GM19025 (cell line): ENCODE measurements around the gene KCNJ16.

Source experiments
- ATAC-seq: cut with Tn5 transposase; IDR thresholded peaks from one replicate; pipeline ENCODE4 v1.9.1; 2021; ENCODE audit warnings: mild to moderate bottlenecking, low read depth, moderate library complexity; ENCODE audit not compliant: unreplicated experiment

KCNJ16 gene

DNA sequence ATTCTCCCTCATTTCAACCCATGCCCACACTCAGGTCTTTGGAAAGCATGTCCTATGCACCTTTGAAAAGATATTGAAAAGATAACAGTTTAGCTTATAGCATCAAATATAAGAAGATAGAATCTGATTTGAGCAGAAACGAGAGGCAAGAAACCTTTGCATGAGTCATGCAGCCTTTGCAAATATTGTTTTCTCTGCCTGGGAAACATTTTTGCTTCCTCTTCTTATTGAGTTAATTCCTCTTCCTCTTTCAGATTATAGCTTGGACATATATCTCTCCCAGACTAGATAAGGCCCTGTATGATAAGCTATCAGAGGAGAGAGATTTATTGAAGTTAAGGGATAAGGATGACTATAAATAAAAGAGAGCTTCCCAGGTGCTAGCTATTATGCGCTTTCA lies 48.2 kb downstream of the KCNJ16 start:
- no peak for ATAC-seq

DNA sequence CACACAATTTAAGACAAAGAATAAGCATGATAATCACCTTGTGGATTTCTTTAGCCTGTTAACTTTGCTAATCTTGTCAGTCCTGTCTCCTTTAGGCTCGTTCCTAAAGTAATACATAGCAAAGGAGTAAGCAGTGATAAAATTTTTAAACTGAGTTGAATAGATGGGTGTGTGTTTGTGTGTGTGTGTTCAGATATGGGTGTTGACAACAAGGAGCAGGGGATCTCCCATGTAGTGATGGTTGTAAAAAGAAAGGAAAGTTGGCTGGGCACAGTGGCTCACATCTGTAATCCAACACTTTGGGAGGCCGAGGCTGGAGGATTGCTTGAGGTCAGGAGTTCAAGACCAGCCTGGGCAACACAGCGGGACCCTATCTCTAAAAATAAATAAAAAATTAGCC lies 49.7 kb downstream of the KCNJ16 start:
- no peak for ATAC-seq

- no peak for ATAC-seq
These were observed 52.3 kb downstream of the KCNJ16 start for GRCh38 chr17:70127221-70127873.

GRCh38 chr17:70128727-70129238 lies 53.8 kb downstream of the KCNJ16 start:
- no peak for ATAC-seq

DNA sequence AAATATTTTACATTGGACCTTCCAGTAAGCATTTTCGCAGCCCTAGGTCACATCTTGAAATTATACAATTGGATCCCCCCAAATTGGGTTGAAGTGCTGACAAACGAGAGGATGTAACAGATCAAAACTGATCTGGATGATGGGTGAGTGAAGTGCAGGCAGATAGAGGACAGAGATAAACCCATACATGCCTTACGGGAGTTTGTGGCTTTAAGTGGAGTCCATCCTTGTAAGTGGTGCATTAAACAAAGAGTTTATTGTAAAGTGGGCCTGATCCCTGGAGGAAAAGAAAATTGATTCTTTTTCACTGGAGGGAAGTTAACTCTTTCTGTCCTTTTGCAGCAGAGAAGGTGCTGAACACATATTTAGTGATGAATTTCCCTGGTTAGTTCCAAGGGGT lies 55.3 kb downstream of the KCNJ16 start:
- no peak for ATAC-seq

- no peak for ATAC-seq
These were observed 57.5 kb downstream of the KCNJ16 start for GRCh38 chr17:70132505-70132904.

DNA sequence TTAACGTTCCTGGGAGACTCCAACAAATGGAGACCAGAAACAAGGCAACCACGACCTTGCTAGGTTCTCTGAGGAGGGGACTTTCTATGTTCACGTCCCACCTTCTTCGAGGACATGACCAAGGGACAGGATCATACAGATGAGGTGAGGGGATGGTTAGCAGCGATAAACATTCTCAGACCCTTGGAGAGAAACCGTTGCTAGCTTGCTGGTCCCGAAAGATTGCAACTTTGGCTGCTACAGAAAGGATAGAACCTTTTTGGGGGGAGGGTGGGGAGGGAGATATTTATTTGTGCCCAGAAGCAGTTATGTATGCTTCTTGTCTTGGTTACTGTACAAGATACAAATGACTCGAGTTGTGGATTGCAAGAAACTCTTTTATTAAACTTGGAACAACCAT lies 59.0 kb downstream of the KCNJ16 start:
- ATAC-seq, result no peak

DNA sequence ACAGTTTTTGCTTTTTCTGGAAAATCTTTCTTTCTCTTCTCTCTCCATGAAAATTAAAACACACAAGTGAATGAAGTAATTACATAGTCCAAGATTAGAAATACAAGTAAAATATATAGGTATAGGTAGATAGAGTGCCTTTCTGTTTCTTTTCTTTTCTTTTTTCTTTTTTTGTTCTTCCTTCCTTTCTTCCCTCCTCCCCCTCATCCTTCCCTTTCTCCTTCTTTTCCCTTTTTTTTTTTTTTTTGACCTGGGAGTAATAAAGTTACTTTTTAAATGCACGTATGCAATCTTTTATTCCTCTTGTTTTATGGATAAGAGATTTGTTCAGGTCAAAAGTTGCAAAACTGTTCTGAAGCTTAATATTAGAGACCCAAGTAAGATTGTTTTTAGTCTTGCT lies 59.8 kb downstream of the KCNJ16 start:
- no peak for ATAC-seq

- ATAC-seq, result no peak
These were observed 61.1 kb downstream of the KCNJ16 start for GRCh38 chr17:70136131-70136530.

- ATAC-seq, result peak; percentile 99
These were observed 62.6 kb downstream of the KCNJ16 start for GRCh38 chr17:70137451-70138230.

GRCh38 chr17:70138291-70138865 lies 63.4 kb downstream of the KCNJ16 start:
- ATAC-seq, result no peak

GRCh38 chr17:70139449-70139993 lies 64.5 kb downstream of the KCNJ16 start:
- ATAC-seq, result no peak

GRCh38 chr17:70144260-70144846 lies 69.3 kb downstream of the KCNJ16 start:
- ATAC-seq, result no peak

GRCh38 chr17:70153210-70153609 lies 78.2 kb downstream of the KCNJ16 start:
- no peak for ATAC-seq

GRCh38 chr17:70157151-70157550 lies 82.1 kb downstream of the KCNJ16 start:
- ATAC-seq, result no peak

DNA sequence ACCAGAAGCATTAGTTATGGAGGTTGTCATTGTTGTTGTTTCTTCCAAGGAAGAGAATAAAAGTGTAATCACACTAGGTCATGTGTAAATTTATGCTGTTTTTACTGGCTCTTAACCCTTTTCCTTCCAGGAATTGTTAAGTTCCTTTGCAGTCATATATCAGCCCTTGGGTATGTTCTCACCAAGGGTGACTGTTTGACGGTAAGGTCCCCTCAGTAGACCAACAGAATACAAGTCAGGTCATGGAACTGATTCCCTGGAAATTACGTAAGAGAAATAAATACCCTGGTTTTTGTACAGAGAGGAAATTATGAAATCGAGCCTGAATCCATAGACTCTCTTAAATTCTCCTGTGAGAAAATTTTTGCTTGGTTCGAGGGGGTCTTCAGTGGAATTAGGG lies 83.2 kb downstream of the KCNJ16 start:
- no peak for ATAC-seq

DNA sequence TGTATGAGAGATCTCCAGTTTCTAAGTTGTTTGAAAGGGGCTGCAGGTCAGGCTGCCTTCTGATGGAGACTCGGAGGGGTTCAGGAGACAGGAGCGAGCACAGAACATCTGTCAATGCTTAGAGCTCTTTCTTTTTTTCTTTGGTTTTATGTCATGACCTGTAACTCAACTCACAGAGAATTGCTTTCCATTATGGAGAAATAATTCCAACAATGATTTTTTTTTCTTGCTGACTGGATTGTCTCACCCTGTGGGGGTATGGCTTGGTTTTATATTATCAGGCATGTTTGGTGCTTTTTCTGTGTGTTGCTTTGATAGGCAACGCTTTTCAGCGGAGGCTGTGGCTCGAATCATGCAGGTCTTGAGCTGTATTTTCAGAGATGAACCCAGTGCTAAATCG lies 83.6 kb downstream of the KCNJ16 start:
- ATAC-seq, result no peak

DNA sequence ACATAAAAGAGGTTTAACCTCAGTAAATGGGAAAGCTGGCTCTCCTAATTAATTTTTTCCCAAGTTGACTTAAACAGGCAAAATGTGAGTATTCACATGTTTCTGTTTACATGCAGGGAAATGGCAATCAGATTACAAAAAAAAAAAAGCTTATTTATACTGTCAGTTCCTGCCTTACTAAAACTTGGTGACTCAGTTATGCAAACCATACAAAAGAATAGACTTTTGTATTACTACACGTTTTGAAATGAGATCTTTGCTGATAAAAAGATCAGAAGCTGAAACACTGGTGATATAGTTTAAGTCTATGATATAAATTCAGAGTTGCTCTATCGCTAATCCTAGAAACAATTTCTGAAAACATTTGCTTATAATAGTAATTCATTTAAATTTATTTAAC lies 85.0 kb downstream of the KCNJ16 start:
- ATAC-seq, result no peak

- ATAC-seq, result no peak
These were observed 86.5 kb downstream of the KCNJ16 start for GRCh38 chr17:70161519-70161918.

GRCh38 chr17:70165383-70165782 lies 90.4 kb downstream of the KCNJ16 start:
- no peak for ATAC-seq

- ATAC-seq, result no peak
These were observed 91.6 kb downstream of the KCNJ16 start for GRCh38 chr17:70166615-70167014.
